Smooth muscle cell (in vitro differentiated cells): Measurements from ENCODE around the gene TRAIP. TPM values are rescaled to one million over a fixed set of nuclear protein-coding genes. Genes with fewer than 3 reads are reported as not detected.
A peak's percentile ranks its signal among the peaks of the same experiment; 100 is the strongest.
"Not testable (repeated sequence)": the region's sequence is repeated elsewhere in the genome, so short reads cannot be mapped to it uniquely, and the experiment has no call there.

Experiments used
- DNase-seq: peaks from one replicate; lab custom pipeline; 2025; ENCODE audit not compliant: unreplicated experiment; lab: John Stamatoyannopoulos, UW
- H2AFZ ChIP-seq: fragments of 200-600 bp; sonication (generic); 2 replicates; pipeline ENCODE4 v1.6.0; 2016; ENCODE audit warnings: antibody characterized with exemption, low read depth, mild to moderate bottlenecking
- H3F3A ChIP-seq: fragments of 200-600 bp; sonication (generic); 2 replicates; pipeline ENCODE4 v1.6.0; 2017; ENCODE audit warnings: antibody characterized with exemption, low read depth
- H3K27ac ChIP-seq: fragments of 200-600 bp; sonication (generic); 2 replicates; pipeline ENCODE4 v1.5.1; 2016; ENCODE audit warnings: low read depth, mild to moderate bottlenecking
- H3K27me3 ChIP-seq: fragments of 200-600 bp; sonication (generic); 2 replicates; pipeline ENCODE4 v1.6.1; 2016; ENCODE audit warnings: low read depth, mild to moderate bottlenecking
- H3K36me3 ChIP-seq: fragments of 200-600 bp; sonication (generic); 2 replicates; pipeline ENCODE4 v1.5.1; 2016; ENCODE audit warnings: low read depth
- H3K4me1 ChIP-seq: fragments of 200-600 bp; sonication (generic); 2 replicates; pipeline ENCODE4 v1.5.1; 2016; ENCODE audit warnings: low read depth
- H3K4me2 ChIP-seq: fragments of 200-600 bp; sonication (generic); 2 replicates; pipeline ENCODE4 v1.6.0; 2016; ENCODE audit warnings: mild to moderate bottlenecking
- H3K4me3 ChIP-seq: fragments of 200-600 bp; sonication (generic); 2 replicates; pipeline ENCODE4 v1.5.1; 2016; ENCODE audit warnings: mild to moderate bottlenecking
- H3K79me2 ChIP-seq: fragments of 200-600 bp; sonication (generic); 2 replicates; pipeline ENCODE4 v1.6.0; 2016; ENCODE audit warnings: low read depth, mild to moderate bottlenecking
- H3K9ac ChIP-seq: fragments of 200-600 bp; sonication (generic); 2 replicates; pipeline ENCODE4 v1.6.0; 2016; ENCODE audit warnings: low read depth
- H3K9me3 ChIP-seq: fragments of 200-600 bp; sonication (generic); replicated peaks from 2 replicates; pipeline ENCODE4 v1.5.1; 2016; ENCODE audit warnings: low read depth
- H4K20me1 ChIP-seq: fragments of 200-600 bp; sonication (generic); 2 replicates; pipeline ENCODE4 v1.6.0; 2016; ENCODE audit warnings: low read depth
- CTCF ChIP-seq: fragments of 200-600 bp; sonication (generic); IDR thresholded peaks from 2 replicates; pipeline ENCODE4 v1.5.1; 2017; ENCODE audit warnings: borderline replicate concordance, mild to moderate bottlenecking, antibody characterized with exemption; ENCODE audit not compliant: insufficient read depth, poor library complexity, severe bottlenecking
- WGBS: methylation state at CpG from one replicate; pipeline ENCODE4 v1.1.7; 2016; ENCODE audit warnings: low lambda C conversion rate; 5-methylcytosine and 5-hydroxymethylcytosine counted together
- polyA plus RNA-seq: library from polyadenylated mRNA; unstranded; fragments of >200 nt; fragmentation: Nextera tagmentation; extraction: Ambion mirVana; gene quantifications from 2 replicates; pipeline ENCODE4 v1.2.1, GENCODE V29; 2016
- total RNA-seq: library from RNA; depleted of rRNA; stranded (reverse); fragments of >200 nt; gene quantifications from 2 replicates; pipeline ENCODE4 v1.2.3, GENCODE V29; 2014

The TRAIP gene
- total RNA-seq (1.1 and 3.8 TPM in 2 replicates), polyA plus RNA-seq (3.3 and 4.6 TPM in 2 replicates)

- H3K4me3 ChIP-seq: peak within 1 kb of the TSS; percentile 74
- peak within 1 kb of the TSS; percentile 97 for H3K4me2 ChIP-seq
- H3K9me3 ChIP-seq: no peaks in the 10 kb centered on the region
- no peaks in the 10 kb centered on the region for H3K79me2 ChIP-seq
- H3K9ac ChIP-seq: peak within 1 kb of the TSS; percentile 62
- H3K4me1 ChIP-seq: peaks cover 7% of the 10 kb centered on the region
- H2AFZ ChIP-seq: peak within 1 kb of the TSS; percentile 97
- no peaks in the 10 kb centered on the region for H4K20me1 ChIP-seq
- no peaks in the 10 kb centered on the region for H3F3A ChIP-seq
- no peak within 1 kb of the TSS for H3K27ac ChIP-seq
- H3K27me3 ChIP-seq: no peaks in the 10 kb centered on the region
- no peaks in the 10 kb centered on the region for H3K36me3 ChIP-seq
- TF ChIP-seq CTCF: no peak
- DNase-seq: peak; percentile 75
- WGBS: 7% methylated on average over 52 of the region's 52 CpGs
Measured at GRCh38 chr3:49856181-49857005, at the start of gene TRAIP. Gene TRAIP (minus strand): TSS chr3:49856564. CDS start chr3:49856453, 111 bp downstream.

- not testable (repeated sequence) for H3K27me3 ChIP-seq, H2AFZ ChIP-seq, H3K79me2 ChIP-seq, H3K36me3 ChIP-seq, H3K27ac ChIP-seq, H3K4me1 ChIP-seq, H4K20me1 ChIP-seq, DNase-seq, H3K9me3 ChIP-seq, H3K4me3 ChIP-seq, H3K4me2 ChIP-seq, H3F3A ChIP-seq, H3K9ac ChIP-seq
- whole genome bisulfite sequencing: 99% methylated on average over 12 of the region's 13 CpGs
Measured at GRCh38 chr3:49904448-49904847, 48.1 kb upstream of the TRAIP start.

DNA sequence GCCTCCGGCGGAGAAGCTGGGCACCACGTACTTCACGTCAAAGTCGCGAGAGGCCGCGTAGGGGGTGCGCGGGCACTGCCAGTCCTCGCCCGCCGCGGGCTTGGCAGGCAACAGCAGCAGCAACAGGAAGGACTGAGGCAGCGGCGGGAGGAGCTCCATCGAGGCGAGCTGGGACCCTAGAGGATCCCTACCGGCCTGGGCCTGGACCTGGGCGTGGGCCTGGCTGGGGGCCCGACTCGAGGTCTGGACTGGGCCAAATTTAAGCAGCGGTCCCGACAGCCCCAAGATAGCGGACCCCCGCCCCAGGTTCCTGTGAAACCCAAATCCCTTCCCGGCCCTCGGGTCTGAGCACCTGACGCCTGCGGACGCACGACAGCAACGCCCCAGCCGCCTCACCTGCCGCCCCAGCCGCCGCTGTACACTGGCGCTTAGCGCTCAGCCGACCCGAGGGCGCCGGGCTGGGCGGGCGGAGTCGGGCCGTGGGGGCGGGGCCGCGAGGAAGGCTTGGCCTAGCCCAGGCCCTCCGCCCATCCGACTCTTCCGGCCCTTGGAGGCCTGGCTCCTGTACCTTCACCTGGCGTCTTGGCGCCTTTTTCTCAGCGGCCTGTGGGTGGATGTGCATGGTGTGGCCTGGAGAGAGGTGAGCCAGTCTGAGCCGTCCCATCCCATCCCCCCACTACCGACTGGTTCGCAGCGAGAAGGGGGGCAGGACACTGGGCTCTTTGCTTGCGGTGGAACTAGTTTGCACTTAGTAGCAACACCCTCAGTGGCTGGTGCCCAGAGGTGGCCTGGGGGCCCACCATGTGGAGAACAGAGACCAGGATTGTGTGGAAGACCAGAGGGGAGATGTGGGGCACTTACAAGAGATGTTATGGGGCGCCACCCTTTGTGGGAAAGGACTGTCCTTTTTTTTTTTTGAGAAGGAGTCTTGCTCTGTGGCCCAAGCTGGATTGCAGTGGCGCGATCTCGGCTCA lies 47.4 kb upstream of the TRAIP start, which contains the start of gene MST1R:
TSS of gene MST1R (minus strand) at position 423 of the 974 bp plus-strand sequence. CDS start at position 159, 264 bp downstream.
- WGBS: 37% methylated on average over 50 of the region's 65 CpGs
- no peak for DNase-seq
- no peaks in the 10 kb centered on the region for H3K27me3 ChIP-seq
- H4K20me1 ChIP-seq: no peaks in the 10 kb centered on the region
- H3K27ac ChIP-seq: no peak within 1 kb of the TSS
- peak within 1 kb of the TSS; percentile 36 for H3K4me3 ChIP-seq
- H3K36me3 ChIP-seq: no peaks in the 10 kb centered on the region
- peaks cover 5% of the 10 kb centered on the region for H3F3A ChIP-seq
- no peaks in the 10 kb centered on the region for H3K79me2 ChIP-seq
- H3K9ac ChIP-seq: no peak within 1 kb of the TSS
- peak within 1 kb of the TSS; percentile 84 for H3K4me2 ChIP-seq
- H3K9me3 ChIP-seq: no peaks in the 10 kb centered on the region
- H3K4me1 ChIP-seq: peaks cover 10% of the 10 kb centered on the region
- no peak for TF ChIP-seq CTCF
- H2AFZ ChIP-seq: peak within 1 kb of the TSS; percentile 30
